ENCODE measurements around the gene TTC13.

GRCh38 chr1:230985711-230986110 is 7.0 kb upstream of the TTC13 start:
- TF ChIP-seq CTCF (IDR thresholded peaks at IDR 0.05), result no peak
- no peak for TF ChIP-seq POLR2A (IDR thresholded peaks at IDR 0.05)
